ENCODE data around the gene ALG3.

Gene ALG3

GRCh38 chr3:184230081-184230602, 18.6 kb downstream of the ALG3 start:
- DNase-seq (ENCODE audit: low read depth in 2 of 2) = no peak
- no peak overlapping the region for H3K4me3 ChIP-seq (replicated peaks in 1 of 2; ENCODE audit: low read depth in 2 of 2, low read length in 2 of 2)

DNA sequence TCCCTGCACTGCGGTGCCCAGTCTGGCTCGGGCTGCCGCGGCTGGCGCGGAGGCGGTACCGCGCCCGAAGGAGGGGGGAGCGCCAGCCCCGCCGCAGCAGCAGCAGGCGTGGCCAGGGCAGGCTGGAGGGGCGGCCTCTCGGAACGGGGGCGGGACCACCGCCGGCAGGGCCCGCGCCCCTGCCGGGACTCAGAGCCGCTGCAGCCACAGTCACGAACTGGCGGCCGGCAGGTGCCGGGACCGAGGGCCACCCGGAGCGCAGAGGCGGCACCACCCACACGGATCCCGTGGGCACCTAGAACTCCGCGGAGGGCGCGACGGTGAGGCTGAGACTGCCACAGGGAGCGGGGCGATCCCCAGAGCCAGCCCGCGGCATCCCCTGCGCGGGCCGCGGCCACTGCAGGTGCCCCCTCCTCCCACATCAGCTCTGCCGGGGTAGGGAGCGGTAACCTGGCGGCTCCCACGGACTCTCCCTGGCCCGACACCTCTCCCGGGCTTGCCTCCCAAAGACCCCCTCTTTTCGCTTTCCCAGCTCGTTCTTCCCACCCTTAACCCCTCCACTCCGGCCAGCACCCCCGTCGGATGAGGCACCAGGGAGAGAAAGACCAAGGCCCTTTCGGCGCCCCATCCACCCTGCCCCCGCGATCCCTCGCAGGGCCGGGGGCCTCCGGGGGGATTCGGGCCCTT, 19.2 kb downstream of the ALG3 start, which contains the start of gene VWA5B2:
Gene VWA5B2 (plus strand): TSS at position 192 of the 687 bp plus-strand sequence. CDS start 944 bp downstream, outside the sequence.
- H3K4me3 ChIP-seq (replicated peaks in 1 of 2; ENCODE audit: low read depth in 2 of 2, low read length in 2 of 2) = peak within 1 kb of the TSS; percentile 21 to 30
- TF ChIP-seq CTCF (IDR thresholded peaks at IDR 0.05; ENCODE audit: low read depth, low read length) = no peak
- DNase-seq (ENCODE audit: low read depth in 2 of 2) = peak in 1 of 2 donors; percentile 42

More at GRCh38 chr3:184230081-184230602, 18.6 kb downstream of the ALG3 start:
- no peak for TF ChIP-seq CTCF (IDR thresholded peaks at IDR 0.05; ENCODE audit: low read depth, low read length)

DNA sequence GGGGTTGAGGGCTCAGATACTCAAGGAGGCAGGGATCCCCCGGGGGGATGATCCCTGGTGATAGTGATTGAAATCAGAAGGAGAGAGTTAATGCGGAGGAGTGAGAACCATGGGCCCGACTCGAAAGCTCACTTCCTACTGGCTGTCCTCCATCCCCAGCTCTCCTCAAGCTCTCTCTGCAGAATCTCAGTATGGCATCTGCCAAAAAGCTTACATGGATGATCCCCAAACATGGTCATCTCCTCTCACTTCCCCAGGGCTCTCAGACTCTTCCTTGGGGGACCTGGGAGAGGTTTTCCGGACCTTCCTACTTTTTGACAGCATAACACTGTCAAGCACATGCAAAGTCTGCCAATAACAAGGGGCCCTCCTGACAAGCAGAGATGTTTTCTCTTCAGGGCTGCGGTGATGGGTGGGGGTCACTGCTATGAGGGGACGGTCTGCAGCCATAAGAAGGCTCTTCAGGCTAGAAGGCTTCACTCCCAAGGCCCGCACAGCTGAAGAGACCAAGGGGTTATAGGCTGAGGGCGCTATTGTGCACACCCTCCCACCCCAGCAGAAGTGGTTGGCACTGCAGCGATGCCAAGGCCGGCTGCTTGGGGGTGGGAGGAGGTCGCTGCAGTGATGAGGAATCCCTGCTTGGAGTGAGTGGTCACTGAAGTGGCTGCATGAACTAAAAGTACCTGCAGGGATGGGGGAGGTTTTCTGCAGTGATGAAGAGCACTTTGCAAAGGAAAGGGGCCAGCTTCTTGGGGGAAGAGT, 20.2 kb downstream of the ALG3 start:
- DNase-seq (ENCODE audit: low read depth in 2 of 2) = no peak
- TF ChIP-seq CTCF (IDR thresholded peaks at IDR 0.05; ENCODE audit: low read depth, low read length) = no peak
- no peak overlapping the region for H3K4me3 ChIP-seq (replicated peaks in 1 of 2; ENCODE audit: low read depth in 2 of 2, low read length in 2 of 2)

GRCh38 chr3:184227481-184227935, 21.3 kb downstream of the ALG3 start:
- DNase-seq (ENCODE audit: low read depth in 2 of 2) = peak; percentile 33 to 40
- peak; percentile 94 for TF ChIP-seq CTCF (IDR thresholded peaks at IDR 0.05; ENCODE audit: low read depth, low read length)
- H3K4me3 ChIP-seq (replicated peaks in 1 of 2; ENCODE audit: low read depth in 2 of 2, low read length in 2 of 2) = no peak overlapping the region

GRCh38 chr3:184223946-184224345, 24.8 kb downstream of the ALG3 start:
- no peak overlapping the region for H3K4me3 ChIP-seq (replicated peaks in 1 of 2; ENCODE audit: low read depth in 2 of 2, low read length in 2 of 2)
- DNase-seq (ENCODE audit: low read depth in 2 of 2) = no peak
- no peak for TF ChIP-seq CTCF (IDR thresholded peaks at IDR 0.05; ENCODE audit: low read depth, low read length)

- no peak overlapping the region for H3K4me3 ChIP-seq (replicated peaks in 1 of 2; ENCODE audit: low read depth in 2 of 2, low read length in 2 of 2)
- TF ChIP-seq CTCF (IDR thresholded peaks at IDR 0.05; ENCODE audit: low read depth, low read length) = no peak
- DNase-seq (ENCODE audit: low read depth in 2 of 2) = peak in 1 of 2 donors; percentile 25
Measured at GRCh38 chr3:184222521-184222920, 26.2 kb downstream of the ALG3 start.

All from cardiac fibroblast (primary cell).